Right lobe of liver (tissue), 4 donors: ENCODE data around the gene KRT81.

ENCODE experiments used
- CTCF ChIP-seq, 4 donors: fragments of 200-600 bp in 3 of 4; fragments of 450-650 bp in 1 of 4; IDR thresholded peaks; one replicate each; pipeline versions ENCODE4 v1.5.1 to v1.8.0; 2016 to 2022; ENCODE audit warnings: antibody characterized with exemption in 4 of 4, mild to moderate bottlenecking in 2 of 4
- POLR2A ChIP-seq: fragments of 450-650 bp; IDR thresholded peaks from one replicate; pipeline ENCODE4 v1.6.1; 2017; ENCODE audit warnings: antibody characterized with exemption, mild to moderate bottlenecking
- donor health status: DM: no; HTN: no; CAD: no.
- donor health status: DM: no; HTN: no; CAD: no.
- donor health status: DM: no; HTN: yes; CAD: no.

DNA sequence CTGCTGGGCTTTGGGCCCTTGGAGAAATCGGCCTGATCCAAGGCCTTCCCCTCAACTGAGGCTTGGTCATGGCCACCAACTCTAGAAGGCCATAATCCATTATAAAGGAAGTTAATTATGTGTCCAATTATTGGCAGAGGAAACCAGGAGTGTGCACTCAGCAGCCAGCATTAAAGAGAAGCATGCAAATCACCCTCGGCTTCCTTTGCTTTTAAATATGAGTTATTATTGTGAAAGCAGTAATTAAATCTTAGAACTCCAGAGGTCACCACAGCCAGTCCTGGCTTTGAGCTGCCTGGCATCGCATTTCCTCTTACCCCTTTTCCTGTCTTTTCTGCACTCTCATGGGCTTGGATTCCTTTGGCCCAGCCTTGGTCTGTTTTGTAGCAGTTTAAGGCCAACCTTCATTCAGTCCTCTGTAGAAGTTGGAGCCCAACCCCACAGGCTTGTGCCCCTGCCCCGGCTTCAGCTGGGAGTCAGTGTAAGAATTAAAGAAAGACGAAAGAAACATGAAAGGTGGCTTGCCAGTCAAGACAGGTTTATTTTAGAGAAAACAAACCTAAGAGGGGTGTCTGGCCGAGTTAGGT is 31.6 kb downstream of the KRT81 start:
- TF ChIP-seq CTCF (IDR thresholded peaks at IDR 0.05), result no peak
- TF ChIP-seq POLR2A, result no peak
